HG03139 (cell line): ENCODE results near the gene PTPRM.

ENCODE experiments used
- ATAC-seq: cut with Tn5 transposase; IDR thresholded peaks from one replicate; pipeline ENCODE4 v1.9.1; 2021; ENCODE audit not compliant: unreplicated experiment

PTPRM gene

DNA sequence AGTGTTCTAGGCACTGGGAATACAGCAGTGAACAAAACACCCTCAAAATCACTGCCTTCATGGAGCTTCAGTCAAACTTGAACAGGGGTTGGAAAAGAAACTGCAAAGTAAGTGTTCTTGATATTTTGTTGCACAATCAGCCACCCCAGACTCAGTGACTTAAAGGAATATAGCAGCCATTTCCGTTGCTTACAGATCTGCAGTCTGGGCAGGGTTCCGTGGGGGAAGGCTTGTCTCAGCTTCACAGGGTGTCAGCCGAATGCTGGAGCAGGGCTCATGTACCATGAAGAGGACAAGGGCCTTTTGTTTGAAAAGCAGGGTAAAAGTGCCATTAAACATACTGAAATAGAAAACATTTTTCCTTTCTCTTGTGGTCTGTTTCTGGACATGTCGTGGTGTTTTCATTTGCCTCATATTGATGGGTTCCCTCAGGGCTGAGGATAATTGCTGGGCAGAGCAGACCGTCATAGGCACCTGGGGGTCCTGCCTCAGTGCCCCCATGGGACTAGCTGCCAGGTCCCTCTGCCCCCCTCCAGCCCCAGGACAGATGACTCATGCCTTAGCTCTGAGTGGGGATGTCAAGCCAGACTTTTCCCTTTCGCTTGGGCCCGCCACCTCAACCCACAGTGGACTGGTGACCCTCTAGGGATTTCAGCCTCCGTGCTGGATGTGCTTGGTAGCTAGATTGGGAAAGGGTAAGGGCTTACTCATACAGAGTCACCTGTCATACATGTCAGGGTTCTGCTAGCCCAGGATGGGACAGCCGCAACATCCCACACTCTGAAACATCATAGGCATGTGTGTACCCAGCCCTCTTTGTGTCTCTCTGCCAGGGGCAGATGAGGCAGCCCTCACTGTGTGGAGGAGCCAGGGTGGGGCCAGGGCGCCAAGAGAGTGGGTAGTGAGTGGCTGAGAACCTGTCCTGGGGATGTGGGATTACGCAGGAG, 96.5 kb downstream of the PTPRM start:
- no peak for ATAC-seq

DNA sequence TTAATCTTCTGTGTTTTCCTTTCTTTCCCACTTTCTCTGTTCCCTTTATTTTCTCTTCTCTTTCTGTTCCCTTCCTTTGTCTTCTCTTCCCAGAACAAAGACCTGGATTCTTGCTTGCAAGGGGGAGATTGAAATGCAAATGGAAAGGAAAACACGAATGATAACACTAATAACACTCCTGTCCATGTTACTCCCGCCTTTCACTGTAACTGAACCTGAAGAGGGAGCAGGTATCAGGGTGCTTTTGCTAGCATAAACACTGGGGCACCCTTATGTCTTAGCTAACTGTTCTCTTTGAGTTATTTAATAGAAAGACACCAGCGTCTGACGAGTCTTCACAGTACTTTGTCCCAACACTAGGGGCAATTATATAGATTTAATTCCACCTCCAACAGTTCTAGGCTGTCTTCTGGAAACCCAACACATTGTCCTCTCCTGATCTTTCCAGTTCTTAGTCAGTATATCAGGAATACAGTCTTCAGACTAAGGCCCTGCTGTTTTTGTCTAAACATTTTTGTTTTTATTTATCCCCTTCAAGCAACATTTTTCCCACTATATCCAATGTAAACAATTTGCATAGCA, 99.2 kb downstream of the PTPRM start:
- no peak for ATAC-seq

DNA sequence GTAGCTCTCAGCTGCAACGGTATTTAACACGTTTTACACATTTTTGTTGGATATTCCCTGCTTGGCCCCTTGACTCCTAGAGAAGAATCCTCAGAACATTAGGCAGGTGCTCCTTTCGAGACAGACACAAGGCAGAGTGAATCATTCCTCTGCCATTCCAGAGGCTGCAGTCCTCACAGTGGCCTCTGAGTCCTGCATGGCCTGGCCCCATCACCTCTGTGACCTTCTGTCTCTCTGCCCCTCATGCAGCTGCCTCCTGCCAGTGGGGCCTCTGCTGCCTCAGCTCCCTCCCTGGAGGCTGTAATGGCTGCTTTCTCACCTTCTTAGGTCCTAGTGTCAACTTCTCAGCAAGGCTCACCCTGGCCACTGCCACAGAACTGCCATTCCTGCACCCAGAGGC, 101.3 kb downstream of the PTPRM start:
- no peak for ATAC-seq

DNA sequence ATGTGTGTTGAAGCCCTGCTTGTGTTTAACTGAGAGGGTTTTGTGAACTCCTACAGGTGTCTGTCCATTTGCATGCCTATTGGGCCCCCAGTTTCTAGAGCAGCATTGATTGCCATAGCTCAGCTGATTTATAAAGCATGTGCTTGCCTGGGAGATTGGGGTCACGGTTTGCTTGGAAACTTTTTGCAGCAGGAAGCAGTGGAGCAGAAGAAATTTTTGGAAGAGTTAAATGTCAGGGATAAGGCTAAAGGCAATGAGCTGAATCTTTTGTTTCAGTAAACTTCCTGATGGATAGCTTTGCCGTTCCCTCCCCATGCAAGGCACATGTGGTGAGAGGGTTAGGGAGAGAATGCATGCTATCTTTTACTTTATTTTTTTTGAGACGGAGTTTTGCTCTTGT, 102.2 kb downstream of the PTPRM start:
- ATAC-seq, result no peak

DNA sequence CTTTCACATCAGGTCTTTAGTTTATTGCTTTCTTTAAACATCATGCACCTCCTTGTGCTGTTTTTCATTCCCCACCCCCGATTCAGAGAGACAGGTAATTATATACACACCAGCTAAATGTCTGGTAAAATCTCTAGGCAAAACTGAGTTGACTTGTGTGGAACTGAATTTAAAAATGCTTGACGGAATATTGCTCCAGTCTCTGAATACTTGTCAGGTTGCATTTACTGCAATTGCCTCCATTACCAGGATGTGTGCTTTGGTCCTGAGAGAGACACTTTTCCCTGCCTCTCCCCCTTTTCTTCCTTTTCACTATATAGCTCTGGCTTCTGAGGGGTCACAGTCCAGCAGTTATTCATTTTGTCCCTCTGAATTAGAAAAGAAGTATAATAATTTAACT, 104.0 kb downstream of the PTPRM start:
- ATAC-seq, result no peak

DNA sequence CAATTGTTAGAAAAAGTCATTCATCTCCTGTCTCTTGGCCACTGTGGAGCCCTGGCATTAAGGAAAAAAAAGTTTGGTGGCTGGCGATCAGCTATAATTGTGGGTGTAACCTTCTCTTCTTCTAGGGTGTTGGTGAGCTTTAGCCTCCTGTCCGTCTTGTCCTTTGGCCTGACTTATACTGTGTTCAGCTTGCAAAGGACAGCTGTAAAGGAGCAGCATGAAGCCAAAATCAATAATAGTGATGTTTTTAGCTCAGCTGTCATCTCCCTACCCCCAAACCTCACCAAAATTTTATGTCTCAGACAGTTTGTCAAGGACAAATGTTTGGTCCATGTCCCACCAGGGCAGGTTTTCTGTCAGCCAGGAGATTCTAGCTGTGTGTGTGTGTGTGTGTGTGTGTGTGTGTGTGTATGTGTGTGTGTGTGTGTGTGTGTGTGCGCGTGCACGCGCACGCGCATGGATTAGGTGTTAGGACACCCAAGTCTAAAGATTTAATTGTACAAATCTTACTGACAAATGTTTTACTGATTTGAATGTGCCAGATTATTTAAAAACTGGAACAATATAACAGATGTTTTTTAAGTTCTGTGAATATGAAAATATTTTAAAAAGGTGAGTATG, 109.2 kb downstream of the PTPRM start:
- ATAC-seq, result no peak

DNA sequence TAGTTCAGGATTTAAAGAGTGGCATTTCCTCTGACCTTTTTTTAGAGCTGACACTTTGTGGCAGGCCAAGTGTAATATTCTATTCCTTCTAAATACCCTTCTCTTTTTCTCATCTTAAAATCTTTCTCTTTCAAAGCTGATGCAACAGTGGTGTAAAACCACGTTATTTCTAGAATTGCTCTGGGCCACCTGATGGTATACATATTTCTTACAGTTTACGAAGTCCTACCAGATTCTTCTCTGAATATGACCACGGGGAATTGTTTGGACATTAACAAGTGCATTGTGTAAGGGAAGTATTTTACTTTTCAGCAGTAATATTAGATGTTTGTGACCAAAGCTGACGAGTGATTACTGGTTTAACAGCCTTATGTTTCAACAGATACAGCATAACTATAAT, 109.9 kb downstream of the PTPRM start:
- ATAC-seq, result no peak

DNA sequence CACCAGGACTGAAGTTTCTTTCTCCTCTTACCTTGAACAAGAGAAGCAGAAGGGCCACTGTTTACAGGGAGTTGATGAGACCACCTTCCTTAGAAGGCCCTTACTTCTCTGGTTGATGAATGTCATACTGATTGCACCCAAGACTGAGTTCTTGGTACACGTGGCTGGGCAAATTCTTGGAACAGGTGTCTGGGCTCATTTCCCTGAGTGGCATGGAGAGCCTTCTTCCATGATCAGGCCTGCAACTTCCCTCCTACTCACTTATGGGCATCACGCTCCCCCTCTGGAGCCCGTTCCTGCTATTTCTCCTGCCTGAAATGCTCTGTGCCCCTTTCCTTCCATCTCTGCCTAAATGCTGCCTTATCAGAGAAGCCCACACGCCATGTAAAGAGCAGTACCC, 110.3 kb downstream of the PTPRM start:
- no peak for ATAC-seq

DNA sequence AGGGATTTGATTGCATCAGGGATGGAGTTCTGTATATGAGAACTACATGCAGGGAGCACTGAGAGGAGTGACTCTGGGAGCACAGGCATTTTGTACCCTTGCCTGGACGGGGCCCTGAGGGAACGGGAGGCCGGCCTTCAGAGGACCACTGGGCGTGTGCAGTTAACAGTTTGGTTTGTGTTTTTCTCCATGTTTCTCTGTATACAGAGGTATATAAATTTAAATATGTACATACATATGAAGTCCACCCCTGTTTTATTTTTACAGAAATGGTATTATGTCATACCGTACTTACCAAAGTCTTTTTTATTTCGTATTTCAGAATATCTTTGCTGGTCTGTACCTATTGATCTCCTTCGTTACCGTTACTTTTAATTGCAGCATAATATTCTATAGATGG, 111.3 kb downstream of the PTPRM start:
- no peak for ATAC-seq

DNA sequence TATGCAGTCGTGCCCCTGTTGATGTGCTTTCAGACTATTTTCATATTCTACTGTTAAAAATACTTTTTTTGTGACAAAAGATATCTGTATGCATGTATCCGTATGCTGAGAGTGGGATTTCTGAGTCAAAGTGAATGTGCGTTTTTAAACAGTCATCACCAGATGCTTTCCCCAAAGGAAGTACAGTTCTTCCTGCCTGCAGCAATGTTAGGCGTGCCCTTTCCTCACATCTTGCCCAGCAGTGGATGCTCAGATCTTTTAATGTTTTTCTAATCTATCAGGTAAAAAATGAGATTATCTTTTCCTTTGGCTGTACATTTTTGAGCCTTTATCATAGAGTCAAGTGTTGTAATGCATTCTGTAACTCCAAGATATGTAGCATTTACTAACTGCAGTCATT, 111.7 kb downstream of the PTPRM start:
- no peak for ATAC-seq

DNA sequence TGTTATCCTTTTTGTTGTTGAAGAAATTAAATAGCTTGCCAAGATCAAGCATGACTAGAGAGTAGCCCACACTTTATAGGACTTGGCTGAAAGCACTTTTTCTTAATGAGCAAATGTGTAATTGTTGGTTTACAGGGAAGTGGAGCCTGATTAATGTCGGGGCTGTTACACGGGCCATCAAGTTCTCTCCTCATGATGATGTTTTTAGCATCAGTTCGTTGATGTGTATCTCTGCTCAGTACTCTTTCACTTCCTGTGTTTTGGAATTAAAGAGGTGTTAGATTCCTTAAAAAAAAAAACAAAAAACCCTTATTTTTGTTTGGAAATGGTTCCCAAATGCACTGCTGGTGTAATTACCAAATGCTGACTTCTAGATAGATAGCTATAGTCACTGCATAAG, 114.2 kb downstream of the PTPRM start:
- ATAC-seq, result no peak

DNA sequence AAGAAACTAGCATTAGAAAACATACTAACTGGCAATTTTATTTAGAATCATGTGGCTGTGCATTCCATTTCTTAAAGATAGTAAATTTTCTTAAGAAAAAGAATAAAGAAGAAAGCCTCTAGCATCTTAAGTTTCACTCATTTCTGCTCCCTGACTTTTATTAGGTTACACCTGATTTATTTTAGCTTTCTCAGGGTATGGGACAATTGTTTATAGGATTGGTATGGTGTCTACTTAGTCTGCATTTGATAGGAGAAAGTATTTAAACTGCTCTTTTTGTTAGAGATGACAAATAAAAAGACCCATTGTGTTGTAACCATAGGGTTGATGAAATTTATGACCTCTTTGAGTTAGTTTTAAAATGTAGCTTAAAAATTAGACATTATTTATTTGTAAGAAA, 115.2 kb downstream of the PTPRM start:
- ATAC-seq, result no peak

DNA sequence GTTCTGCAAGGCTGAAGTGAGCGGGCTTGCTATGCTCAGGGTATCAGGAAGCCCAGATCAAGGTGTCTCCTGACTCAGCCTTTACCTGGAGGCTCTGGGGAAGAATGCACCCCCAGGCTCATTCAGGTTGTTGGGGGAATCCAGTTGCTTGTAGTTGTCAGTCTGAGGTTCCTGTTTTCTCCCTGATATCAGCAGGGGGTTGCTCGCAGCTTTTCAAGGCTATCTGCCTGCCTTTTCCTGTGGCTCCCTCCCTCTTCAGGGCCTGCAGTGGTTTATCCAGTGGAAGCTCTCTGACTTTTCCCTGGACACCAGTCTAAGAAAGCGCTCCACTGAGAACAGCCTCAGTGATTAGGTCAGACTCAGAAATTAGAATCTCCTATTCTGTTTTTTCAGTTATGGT, 116.6 kb downstream of the PTPRM start:
- ATAC-seq, result no peak

DNA sequence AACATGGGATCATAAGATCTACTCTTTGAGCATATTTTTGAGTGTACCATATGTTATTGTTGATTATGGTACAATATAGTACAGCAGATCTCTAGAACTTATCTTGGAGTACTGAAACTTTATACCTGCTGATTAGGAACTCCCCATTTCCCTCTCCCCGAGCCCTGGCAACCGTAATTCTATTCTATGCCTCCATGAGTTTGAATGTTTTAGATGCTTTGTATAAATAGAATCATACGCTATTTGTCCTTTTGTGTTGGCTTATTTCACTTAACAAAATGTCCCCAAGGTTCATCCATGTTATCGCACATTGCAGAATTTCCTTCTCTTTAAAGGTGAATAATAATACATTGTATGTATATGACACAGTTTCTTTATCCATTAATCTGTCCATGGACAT, 117.2 kb downstream of the PTPRM start:
- no peak for ATAC-seq

DNA sequence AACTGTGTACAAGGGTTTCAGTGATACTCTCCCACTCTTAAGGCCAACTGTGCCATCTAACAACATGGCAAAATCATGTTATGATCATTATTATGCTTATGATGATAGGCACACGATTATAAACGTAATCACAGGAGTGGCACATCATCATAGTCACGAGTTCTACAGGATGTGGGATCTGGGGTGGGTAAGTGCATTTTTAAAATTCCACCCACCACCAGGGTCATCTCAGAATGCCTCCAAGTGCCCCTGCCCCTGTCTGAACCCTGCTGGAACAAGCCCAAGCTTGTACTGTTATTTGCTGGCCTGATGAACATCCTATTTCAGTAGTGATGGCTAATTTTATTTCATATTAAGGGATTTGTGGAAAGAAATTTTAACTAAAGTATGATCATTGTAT, 117.8 kb downstream of the PTPRM start:
- no peak for ATAC-seq

DNA sequence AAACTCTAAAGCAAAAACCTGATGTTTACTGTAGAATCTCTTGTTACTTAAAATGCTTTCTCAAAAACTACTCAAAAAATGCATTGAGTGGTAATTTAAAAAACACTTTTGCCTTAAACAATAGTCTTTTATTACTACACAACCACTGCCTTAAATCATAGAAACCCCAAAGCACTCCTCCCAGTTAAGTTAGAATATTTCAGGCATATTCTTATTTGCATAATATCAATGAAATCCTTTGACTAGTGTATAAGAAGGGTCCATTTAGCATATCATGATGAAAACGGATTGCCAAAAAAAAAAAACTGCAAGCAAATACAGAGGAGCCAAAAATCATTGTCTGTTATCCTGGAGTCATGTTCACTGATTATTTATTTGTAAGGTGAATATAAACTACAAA, 119.2 kb downstream of the PTPRM start:
- no peak for ATAC-seq

DNA sequence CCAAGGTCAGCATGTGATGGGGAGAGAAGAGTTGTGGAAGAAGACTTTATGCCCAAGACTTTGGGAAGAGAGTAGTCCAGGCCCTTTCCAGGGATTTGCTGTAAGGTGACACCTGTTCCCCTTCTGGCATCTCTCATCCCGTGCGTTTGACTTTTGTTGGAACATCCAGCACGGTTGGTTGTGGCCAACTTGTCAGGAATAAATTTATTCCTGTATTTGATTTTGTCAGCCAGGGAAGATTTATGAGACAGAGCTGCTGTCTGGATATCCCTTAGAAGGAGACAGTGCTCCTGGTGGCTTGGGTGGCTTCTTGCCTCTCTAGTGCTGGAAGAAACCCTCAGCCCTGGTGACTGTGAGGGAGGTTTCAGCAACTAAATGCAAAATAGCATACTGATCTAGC, 121.5 kb downstream of the PTPRM start:
- no peak for ATAC-seq

DNA sequence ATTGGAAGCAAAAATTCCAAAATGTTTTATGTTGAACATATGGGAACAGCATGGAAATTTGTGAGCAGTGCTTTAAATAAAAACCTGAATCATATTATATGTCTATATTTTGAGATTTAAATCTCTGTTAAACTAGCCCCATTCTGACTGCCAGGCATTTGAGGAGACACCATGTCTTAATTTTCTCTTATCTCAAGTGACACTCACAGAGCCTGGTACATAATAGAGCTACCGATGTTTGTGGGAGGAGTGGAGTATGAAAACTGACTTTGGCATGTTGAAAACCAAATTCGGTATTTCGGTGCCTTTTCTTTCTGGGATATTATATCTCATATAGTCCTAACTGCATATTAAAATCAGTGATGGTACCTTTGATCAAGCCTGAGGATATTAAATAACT, 124.1 kb downstream of the PTPRM start:
- ATAC-seq, result no peak

DNA sequence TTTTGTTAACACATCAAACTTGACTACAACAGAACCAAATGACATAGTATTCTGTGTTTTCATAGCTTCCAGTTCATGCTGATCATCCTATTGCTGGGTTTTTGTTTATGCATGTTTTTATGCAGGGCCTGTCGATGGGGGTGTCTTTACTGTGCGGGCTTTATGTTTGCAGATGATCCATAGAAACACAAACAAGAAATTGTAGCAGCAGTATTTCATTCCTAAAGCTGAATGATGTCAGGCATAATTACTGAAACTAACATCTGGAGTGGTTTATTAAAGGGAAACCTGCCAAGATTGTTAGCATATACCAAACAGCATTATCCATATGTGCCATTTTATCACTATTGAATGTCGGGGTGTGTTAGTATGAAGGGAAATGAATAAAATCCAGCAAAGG, 129.7 kb downstream of the PTPRM start:
- ATAC-seq, result no peak

DNA sequence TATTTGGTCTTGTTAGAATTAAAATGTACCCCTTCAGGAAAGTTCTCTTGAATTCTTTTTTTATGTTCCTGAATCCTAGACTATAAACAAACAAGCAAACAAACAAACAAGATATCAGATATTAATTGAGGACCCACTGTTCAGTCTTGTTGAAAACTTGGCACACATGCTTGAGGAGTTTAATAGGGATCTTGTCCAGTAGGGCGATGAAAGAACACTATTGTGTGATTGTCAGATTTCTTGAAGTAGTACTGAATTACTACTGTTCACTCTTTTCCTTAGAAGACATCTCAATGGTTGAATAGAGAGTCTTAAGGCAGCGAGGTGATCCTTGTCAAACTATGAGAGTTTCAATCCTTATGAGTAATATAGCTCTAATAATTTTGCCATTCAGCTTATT, 130.2 kb downstream of the PTPRM start:
- no peak for ATAC-seq

DNA sequence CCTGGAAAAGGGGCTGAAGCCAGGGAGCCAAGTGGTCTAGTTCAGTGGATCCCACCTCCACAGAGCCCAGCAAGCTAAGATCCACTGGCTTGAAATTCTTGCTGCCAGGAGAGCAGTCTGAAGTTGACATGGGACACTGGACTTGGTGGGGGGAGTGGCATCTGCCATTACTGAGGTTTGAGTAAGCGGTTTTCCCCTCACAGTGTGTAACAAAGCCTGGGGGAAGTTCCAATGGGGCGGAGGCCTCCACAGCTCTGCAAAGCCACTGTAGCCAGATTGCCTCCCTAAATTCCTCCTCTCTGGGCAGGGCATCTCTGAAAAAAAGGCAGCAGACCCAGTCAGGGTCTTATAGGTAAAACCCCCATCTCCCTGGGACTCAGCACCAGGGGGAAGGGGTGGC, 144.4 kb downstream of the PTPRM start:
- ATAC-seq, result no peak

DNA sequence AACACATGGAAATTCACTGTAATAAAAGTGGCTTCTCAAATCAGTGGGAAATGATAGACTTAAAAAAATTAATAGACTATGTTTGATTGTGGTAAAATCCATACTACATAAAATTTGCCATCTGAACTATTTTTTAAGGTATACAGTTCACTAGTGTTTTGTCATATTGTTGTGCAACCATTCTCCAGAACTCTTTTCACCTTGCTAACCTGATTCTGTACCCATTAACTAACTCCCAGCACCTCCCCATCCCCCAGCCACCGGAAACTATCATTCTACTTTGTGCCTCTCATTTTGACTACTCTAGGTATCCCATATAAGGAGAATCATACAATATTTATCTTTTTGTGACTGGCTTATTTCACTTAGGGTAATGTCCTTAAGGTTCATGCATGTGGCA, 153.3 kb downstream of the PTPRM start:
- ATAC-seq, result no peak
